SK-N-SH treated with all-trans-retinoic acid at 6 μM for 48 hours (cell line): Measurements from ENCODE around the gene IFRD2.

ENCODE experiments used
- ATAC-seq: fragments of 200-7000 bp; cut with Tn5 transposase; 3 replicates; pipeline ENCODE4 v1.9.1; 2020; ENCODE audit warnings: mild to moderate bottlenecking, moderate library complexity
- ARNTL ChIP-seq: fragments of 450-650 bp; formaldehyde crosslinking; IDR thresholded peaks from 2 replicates; pipeline ENCODE4 v1.5.0; 2020; ENCODE audit warnings: low read depth, mild to moderate bottlenecking, moderate library complexity, borderline replicate concordance
- BACH2 ChIP-seq: fragments of 250-450 bp; sonication (Bioruptor Pico); IDR thresholded peaks from 2 replicates; pipeline ENCODE4 v1.9.0; 2021; ENCODE audit warnings: mild to moderate bottlenecking, borderline replicate concordance
- CREB5 ChIP-seq: fragments of 250-450 bp; sonication (Bioruptor Pico); IDR thresholded peaks from 2 replicates; pipeline ENCODE4 v1.5.1; 2020; ENCODE audit warnings: low read depth, mild to moderate bottlenecking, moderate library complexity
- CSDC2 ChIP-seq: fragments of 250-450 bp; sonication (Bioruptor Pico); IDR thresholded peaks from 2 replicates; pipeline ENCODE4 v1.5.0; 2020; ENCODE audit warnings: mild to moderate bottlenecking, moderate library complexity
- CSRNP3 ChIP-seq: fragments of 250-450 bp; sonication (Bioruptor Pico); IDR thresholded peaks from 2 replicates; pipeline ENCODE4 v1.5.1; 2021; ENCODE audit warnings: mild to moderate bottlenecking, moderate library complexity
- ESRRG ChIP-seq: fragments of 250-450 bp; sonication (Bioruptor Pico); IDR thresholded peaks from 2 replicates; pipeline ENCODE4 v1.6.1; 2021; ENCODE audit warnings: mild to moderate bottlenecking
- GLIS3 ChIP-seq: fragments of 250-450 bp; sonication (Bioruptor Pico); IDR thresholded peaks from 2 replicates; pipeline ENCODE4 v1.5.0; 2020; ENCODE audit warnings: mild to moderate bottlenecking, moderate library complexity
- ISL1 ChIP-seq: fragments of 250-450 bp; sonication (Bioruptor Pico); IDR thresholded peaks from 2 replicates; pipeline ENCODE4 v2.1.2; 2022; ENCODE audit warnings: mild to moderate bottlenecking, moderate library complexity
- OSR1 ChIP-seq: fragments of 250-450 bp; sonication (Bioruptor Pico); IDR thresholded peaks from 2 replicates; pipeline ENCODE4 v1.8.0; 2022; ENCODE audit warnings: moderate library complexity, mild to moderate bottlenecking, inconsistent platforms
- PATZ1 ChIP-seq: fragments of 250-450 bp; sonication (Bioruptor Pico); IDR thresholded peaks from 2 replicates; pipeline ENCODE4 v1.8.0; 2020; ENCODE audit warnings: mild to moderate bottlenecking, moderate library complexity, borderline replicate concordance
- POU6F1 ChIP-seq: fragments of 250-450 bp; sonication (Bioruptor Pico); IDR thresholded peaks from 2 replicates; pipeline ENCODE4 v1.8.0; 2021; ENCODE audit warnings: low read depth, mild to moderate bottlenecking, moderate library complexity, borderline replicate concordance
- PPARA ChIP-seq: fragments of 250-450 bp; sonication (Bioruptor Pico); IDR thresholded peaks from 2 replicates; pipeline ENCODE4 v1.5.0; 2020; ENCODE audit warnings: mild to moderate bottlenecking, borderline replicate concordance
- RARB ChIP-seq: fragments of 250-450 bp; sonication (Bioruptor Pico); IDR thresholded peaks from 2 replicates; pipeline ENCODE4 v1.8.0; 2021; ENCODE audit warnings: mild to moderate bottlenecking, moderate library complexity
- SNAI2 ChIP-seq: fragments of 250-450 bp; sonication (Bioruptor Pico); IDR thresholded peaks from 2 replicates; pipeline ENCODE4 v1.5.0; 2020; ENCODE audit warnings: mild to moderate bottlenecking, moderate library complexity
- TCF4 ChIP-seq: fragments of 250-450 bp; sonication (Bioruptor Pico); IDR thresholded peaks from 2 replicates; pipeline ENCODE4 v1.8.0; 2021; ENCODE audit warnings: mild to moderate bottlenecking, moderate library complexity, borderline replicate concordance
- TOX ChIP-seq: fragments of 250-450 bp; sonication (Bioruptor Pico); IDR thresholded peaks from 2 replicates; pipeline ENCODE4 v1.8.0; 2021; ENCODE audit warnings: mild to moderate bottlenecking, moderate library complexity, borderline replicate concordance
- TSHZ2 ChIP-seq: fragments of 250-450 bp; sonication (Bioruptor Pico); IDR thresholded peaks from 2 replicates; pipeline ENCODE4 v1.5.0; 2020; ENCODE audit warnings: mild to moderate bottlenecking, moderate library complexity
- ZC3H10 ChIP-seq: fragments of 250-450 bp; sonication (Bioruptor Pico); IDR thresholded peaks from 2 replicates; pipeline ENCODE4 v1.5.1; 2021; ENCODE audit warnings: mild to moderate bottlenecking, moderate library complexity
- ZFP3 ChIP-seq: fragments of 250-450 bp; sonication (Bioruptor Pico); IDR thresholded peaks from 2 replicates; pipeline ENCODE4 v1.5.0; 2020; ENCODE audit warnings: mild to moderate bottlenecking, moderate library complexity
- ZFP30 ChIP-seq: fragments of 450-650 bp; formaldehyde crosslinking; IDR thresholded peaks from 2 replicates; pipeline ENCODE4 v1.5.0; 2022; ENCODE audit warnings: mild to moderate bottlenecking, moderate library complexity
- ZNF565 ChIP-seq: fragments of 450-650 bp; formaldehyde crosslinking; conservative IDR thresholded peaks from 2 replicates; pipeline ENCODE4 v1.5.0; 2020; ENCODE audit warnings: low read depth, mild to moderate bottlenecking, moderate library complexity
- ZNF70 ChIP-seq: fragments of 450-650 bp; formaldehyde crosslinking; IDR thresholded peaks from 2 replicates; pipeline ENCODE4 v1.5.0; 2020; ENCODE audit warnings: mild to moderate bottlenecking, moderate library complexity
- ZNF8 ChIP-seq: fragments of 450-650 bp; formaldehyde crosslinking; IDR thresholded peaks from 2 replicates; pipeline ENCODE4 v1.5.0; 2020; ENCODE audit warnings: mild to moderate bottlenecking, moderate library complexity

The IFRD2 gene

GRCh38 chr3:50269977-50270413 lies 22.2 kb downstream of the IFRD2 start:
- ATAC-seq = peak; percentile 14; the same call in 2 of the 3 replicates
- TF ChIP-seq ZFP3 (CRISPR knock-in tag) = no peak
- no peak for TF ChIP-seq ISL1 (CRISPR knock-in tag)
- no peak for TF ChIP-seq GLIS3 (CRISPR knock-in tag)
- no peak for TF ChIP-seq ZFP30
- TF ChIP-seq OSR1 = no peak
- no peak for TF ChIP-seq SNAI2 (CRISPR knock-in tag)
- no peak for TF ChIP-seq ZNF8 (CRISPR knock-in tag)
- TF ChIP-seq TSHZ2 = no peak
- no peak for TF ChIP-seq ZNF565 (CRISPR knock-in tag)
- no peak for TF ChIP-seq PPARA
- TF ChIP-seq CSDC2 (CRISPR knock-in tag) = no peak
- no peak for TF ChIP-seq TOX (CRISPR knock-in tag)
- no peak for TF ChIP-seq TCF4 (CRISPR knock-in tag)
- no peak for TF ChIP-seq ZC3H10
- no peak for TF ChIP-seq PATZ1 (CRISPR knock-in tag)
- no peak for TF ChIP-seq ARNTL (CRISPR knock-in tag)
- TF ChIP-seq POU6F1 = no peak
- no peak for TF ChIP-seq BACH2 (CRISPR knock-in tag)
- TF ChIP-seq, all 23 proteins: peak for 0

GRCh38 chr3:50269460-50269859 lies 22.8 kb downstream of the IFRD2 start:
- no peak for TF ChIP-seq ESRRG (CRISPR knock-in tag)
- no peak for TF ChIP-seq OSR1
- no peak for TF ChIP-seq TCF4 (CRISPR knock-in tag)
- no peak for TF ChIP-seq ZFP3 (CRISPR knock-in tag)
- TF ChIP-seq TSHZ2 = no peak
- TF ChIP-seq ZNF8 (CRISPR knock-in tag) = no peak
- no peak for TF ChIP-seq CSDC2 (CRISPR knock-in tag)
- no peak for TF ChIP-seq ZNF70 (CRISPR knock-in tag)
- TF ChIP-seq CSRNP3 (CRISPR knock-in tag) = no peak
- TF ChIP-seq GLIS3 (CRISPR knock-in tag) = no peak
- no peak for TF ChIP-seq ZC3H10
- TF ChIP-seq PPARA = no peak
- TF ChIP-seq RARB = no peak
- TF ChIP-seq CREB5 (CRISPR knock-in tag) = no peak
- TF ChIP-seq ZNF565 (CRISPR knock-in tag) = no peak
- no peak for TF ChIP-seq ZFP30
- no peak for TF ChIP-seq POU6F1
- TF ChIP-seq SNAI2 (CRISPR knock-in tag) = no peak
- no peak for TF ChIP-seq ARNTL (CRISPR knock-in tag)
- ATAC-seq = no peak
